Thymus (tissue), 11 donors: ENCODE results near the gene SGK1. TPM values are rescaled to one million over a fixed set of nuclear protein-coding genes. Genes with fewer than 3 reads are reported as not detected.
"Not testable (repeated sequence)": the region's sequence is repeated elsewhere in the genome, so short reads cannot be mapped to it uniquely, and the experiment has no call there.

Experiments used
- DNase-seq, 9 donors: peaks; one replicate each; pipeline ENCODE4 v3.0.0-alpha.2; 2013; ENCODE audit warnings: low spot score in 9 of 9, low read depth in 6 of 9, missing footprints in 1 of 9
- H3K27ac ChIP-seq, 2 donors: one replicate each; pipeline ENCODE4 v1.5.1; 2013; ENCODE audit warnings: control low read depth in 1 of 2, low read depth in 1 of 2, low read length in 1 of 2, mild to moderate bottlenecking in 1 of 2, moderate library complexity in 1 of 2
- H3K27me3 ChIP-seq, 2 donors: one replicate each; pipeline ENCODE4 v1.5.1; 2013; ENCODE audit warnings: low read length in 1 of 2; ENCODE audit not compliant: control insufficient read depth in 2 of 2, insufficient read depth in 1 of 2
- H3K36me3 ChIP-seq, 2 donors: one replicate each; pipeline ENCODE4 v1.5.1; 2013; ENCODE audit warnings: low read length in 1 of 2, mild to moderate bottlenecking in 1 of 2, moderate library complexity in 1 of 2; ENCODE audit not compliant: control insufficient read depth in 2 of 2, insufficient read depth in 2 of 2
- H3K4me1 ChIP-seq, 2 donors: one replicate each; pipeline ENCODE4 v1.5.1; 2013; ENCODE audit warnings: low read length in 2 of 2; ENCODE audit not compliant: control insufficient read depth in 2 of 2, insufficient read depth in 2 of 2
- H3K4me3 ChIP-seq, 2 donors: one replicate each; pipeline ENCODE4 v1.5.1; 2013; ENCODE audit warnings: low read length in 2 of 2, control low read depth in 1 of 2, mild to moderate bottlenecking in 1 of 2
- H3K9me3 ChIP-seq, 2 donors: one replicate each; pipeline ENCODE4 v1.5.1; 2013; ENCODE audit warnings: low read length in 1 of 2, mild to moderate bottlenecking in 1 of 2; ENCODE audit not compliant: control insufficient read depth in 2 of 2, insufficient read depth in 1 of 2
- WGBS: extraction: QIAGEN DNeasy Blood & Tissue Kit; methylation state at CpG from one replicate; pipeline ENCODE4 v1.1.7; 2013; 5-methylcytosine and 5-hydroxymethylcytosine counted together
- polyA plus RNA-seq: library from polyadenylated mRNA; stranded (reverse); fragments of 200-250 nt; gene quantifications from one replicate; pipeline ENCODE4 v1.2.3, GENCODE V29; 2013
- total RNA-seq: library from RNA; stranded (reverse); fragments of 120-200 nt; gene quantifications from one replicate; pipeline ENCODE4 v1.2.4, GENCODE V29; 2013
- donor health status: healthy.

The SGK1 gene
- total and polyA plus RNA-seq, 2 donors, result 44.8 to 183 TPM

GRCh38 chr6:134187154-134187553 is 130.8 kb downstream of the SGK1 start:
- H3K27me3 ChIP-seq, result no peaks in the 10 kb centered on the region
- no peaks in the 10 kb centered on the region for H3K4me1 ChIP-seq
- no peak for DNase-seq
- no peak overlapping the region for H3K27ac ChIP-seq
- 96% methylated on average over 2 of the region's 2 CpGs for WGBS
- no peaks in the 10 kb centered on the region for H3K9me3 ChIP-seq
- H3K4me3 ChIP-seq, result no peak overlapping the region
- H3K36me3 ChIP-seq, result no peaks in the 10 kb centered on the region

- 90% methylated on average over 2 of the region's 2 CpGs for WGBS
- Histone ChIP-seq H3K9me3 (no peaks in the 10 kb centered on the region), H3K36me3 (no peaks in the 10 kb centered on the region), H3K4me1 (no peaks in the 10 kb centered on the region), H3K27ac (no peak overlapping the region), H3K27me3 (no peaks in the 10 kb centered on the region), H3K4me3 (no peak overlapping the region)
- peak in 2 of 9 donors; percentile 11 to 46 for DNase-seq
Observed at GRCh38 chr6:134186355-134186754, 131.6 kb downstream of the SGK1 start.

- H3K4me1 ChIP-seq, result no peaks in the 10 kb centered on the region
- no peaks in the 10 kb centered on the region for H3K27me3 ChIP-seq
- H3K27ac ChIP-seq, result no peak overlapping the region
- no peaks in the 10 kb centered on the region for H3K9me3 ChIP-seq
- DNase-seq, result no peak
- no peaks in the 10 kb centered on the region for H3K36me3 ChIP-seq
- H3K4me3 ChIP-seq, result no peak overlapping the region
Observed at GRCh38 chr6:134185277-134185676, 132.6 kb downstream of the SGK1 start.

- Histone ChIP-seq H3K36me3 (no peaks in the 10 kb centered on the region), H3K9me3 (no peaks in the 10 kb centered on the region), H3K4me3 (no peak overlapping the region), H3K27me3 (no peaks in the 10 kb centered on the region), H3K27ac (no peak overlapping the region), H3K4me1 (no peaks in the 10 kb centered on the region)
- 97% methylated on average over 7 of the region's 7 CpGs for WGBS
- DNase-seq, result no peak
Observed at GRCh38 chr6:134183844-134184243, 134.1 kb downstream of the SGK1 start.

DNA sequence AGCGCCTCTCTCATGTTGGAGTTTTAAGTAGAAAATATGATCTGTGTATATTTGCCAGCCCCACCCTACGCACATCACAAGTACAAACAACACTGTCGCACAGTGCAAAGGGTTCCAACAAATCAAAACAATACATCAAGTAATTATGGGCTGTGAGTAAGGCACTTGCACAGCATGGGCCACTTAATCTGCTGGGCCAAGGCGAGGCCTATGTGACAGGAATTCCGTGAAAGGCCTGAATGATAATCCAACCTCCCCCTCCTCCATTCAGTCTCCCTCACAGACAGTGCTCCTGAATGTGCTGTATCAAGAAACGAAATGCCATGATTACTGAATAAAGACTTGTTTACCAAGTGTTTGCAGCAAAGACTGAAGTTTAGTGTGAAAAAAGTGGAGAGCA is 135.4 kb downstream of the SGK1 start:
- Histone ChIP-seq H3K27ac (no peak overlapping the region), H3K4me3 (no peak overlapping the region), H3K9me3 (no peaks in the 10 kb centered on the region), H3K27me3 (peaks cover 5% of the 10 kb centered on the region in 2 donors), H3K36me3 (no peaks in the 10 kb centered on the region), H3K4me1 (peaks cover 7 to 12% of the 10 kb centered on the region in 2 donors)
- no peak for DNase-seq
- WGBS, result 97% methylated on average over 6 of the region's 6 CpGs

GRCh38 chr6:134181726-134182125 is 136.2 kb downstream of the SGK1 start:
- Histone ChIP-seq H3K27me3 (peaks cover 7 to 13% of the 10 kb centered on the region in 2 donors), H3K4me1 (peaks cover 7 to 18% of the 10 kb centered on the region in 2 donors)
- not testable (repeated sequence) for H3K36me3 ChIP-seq, H3K27ac ChIP-seq, DNase-seq, H3K9me3 ChIP-seq, H3K4me3 ChIP-seq
- 96% methylated on average over 5 of the region's 5 CpGs for WGBS

DNA sequence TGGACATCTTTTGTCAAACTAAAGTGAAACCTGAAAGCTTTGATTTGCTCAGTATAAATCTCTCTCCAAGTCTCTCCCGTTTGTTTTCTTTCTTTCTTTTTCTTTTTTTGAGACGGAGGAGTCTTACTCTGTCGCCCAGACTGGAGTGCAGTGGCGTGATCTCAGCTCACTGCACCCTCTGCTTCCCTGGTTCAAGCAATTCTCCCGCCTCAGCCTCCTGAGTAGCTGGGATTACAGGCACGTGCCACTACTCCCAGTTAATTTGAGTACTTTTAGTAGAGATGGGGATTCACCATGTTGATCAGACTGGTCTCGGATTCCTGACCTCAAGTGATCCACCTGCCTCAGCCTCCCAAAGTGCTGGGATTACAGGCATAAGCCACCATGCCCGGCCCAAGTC is 136.7 kb downstream of the SGK1 start:
- DNase-seq, H3K36me3 ChIP-seq, H3K9me3 ChIP-seq, H3K4me3 ChIP-seq, H3K27ac ChIP-seq: not testable (repeated sequence)
- H3K4me1 ChIP-seq, result peaks cover 9 to 22% of the 10 kb centered on the region in 2 donors
- 97% methylated on average over 8 of the region's 8 CpGs for WGBS
- H3K27me3 ChIP-seq, result peaks cover 12 to 18% of the 10 kb centered on the region in 2 donors

- WGBS, result 97% methylated on average over 4 of the region's 4 CpGs
- DNase-seq, H3K9me3 ChIP-seq, H3K36me3 ChIP-seq, H3K27ac ChIP-seq, H3K4me3 ChIP-seq: not testable (repeated sequence)
- H3K27me3 ChIP-seq, result peaks cover 14 to 25% of the 10 kb centered on the region in 2 donors
- peaks cover 14 to 29% of the 10 kb centered on the region in 2 donors for H3K4me1 ChIP-seq
Observed at GRCh38 chr6:134180540-134180939, 137.4 kb downstream of the SGK1 start.

- peaks cover 14 to 30% of the 10 kb centered on the region in 2 donors for H3K4me1 ChIP-seq
- H3K9me3 ChIP-seq, result no peaks in the 10 kb centered on the region
- H3K27me3 ChIP-seq, result peaks cover 14 to 32% of the 10 kb centered on the region in 2 donors
- H3K27ac ChIP-seq, result peak overlapping the region; percentile 48 to 86
- peak overlapping the region; percentile 47 to 65 for H3K4me3 ChIP-seq
- peak in 8 of 9 donors; percentile 63 to 88 (median 72) for DNase-seq
- H3K36me3 ChIP-seq, result peaks cover 0 to under 1% of the 10 kb centered on the region in 2 donors
- under 1% methylated on average over 30 of the region's 30 CpGs for WGBS
Observed at GRCh38 chr6:134178161-134179044, 139.5 kb downstream of the SGK1 start.
